HG02870 (cell line): ENCODE data around the gene PTDSS2.

Experiments
- ATAC-seq: cut with Tn5 transposase; IDR thresholded peaks from one replicate; pipeline ENCODE4 v1.9.1; 2021; ENCODE audit warnings: mild to moderate bottlenecking, moderate library complexity; ENCODE audit not compliant: unreplicated experiment

Gene PTDSS2

DNA sequence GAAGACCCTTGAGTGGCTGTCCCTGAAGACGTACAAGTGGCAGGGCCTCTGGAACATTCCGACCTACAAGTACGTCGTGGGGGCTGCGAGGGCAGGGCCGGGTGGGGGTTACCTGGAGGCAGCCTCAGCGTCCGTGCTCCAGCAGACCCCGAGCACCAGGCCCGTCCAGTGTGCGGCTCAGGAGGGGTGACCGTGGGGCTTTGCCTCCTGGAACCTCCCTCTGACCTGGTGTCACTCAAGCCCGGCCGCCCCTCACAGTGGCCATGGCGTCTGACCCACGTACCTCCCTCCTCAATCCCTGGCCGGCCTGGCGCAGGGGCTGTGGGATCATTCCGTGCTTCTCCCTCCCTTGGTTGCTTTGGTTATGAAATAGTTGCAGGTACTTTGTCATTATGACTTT lies 38.5 kb downstream of the PTDSS2 start:
- ATAC-seq, result no peak

DNA sequence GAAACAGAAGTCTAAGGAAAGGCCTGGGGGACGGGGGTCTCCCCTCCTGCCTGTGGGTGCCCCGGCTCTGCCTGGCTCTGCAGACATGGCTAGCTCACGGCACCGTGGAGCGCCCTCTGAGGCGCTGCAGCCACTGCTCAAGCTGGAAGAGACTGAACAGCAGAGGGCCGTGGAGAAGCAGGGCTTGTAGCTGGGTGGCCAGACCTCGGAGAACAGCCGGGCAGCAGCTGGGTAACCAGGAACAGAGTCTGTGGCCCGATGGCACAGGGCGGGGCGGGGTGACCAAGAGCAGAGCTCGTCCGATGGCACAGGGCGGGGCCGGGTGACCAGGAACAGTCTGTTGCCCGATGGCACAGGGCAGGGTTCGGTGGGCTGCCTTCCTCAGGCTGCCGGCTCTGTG lies 38.9 kb downstream of the PTDSS2 start:
- ATAC-seq, result no peak

DNA sequence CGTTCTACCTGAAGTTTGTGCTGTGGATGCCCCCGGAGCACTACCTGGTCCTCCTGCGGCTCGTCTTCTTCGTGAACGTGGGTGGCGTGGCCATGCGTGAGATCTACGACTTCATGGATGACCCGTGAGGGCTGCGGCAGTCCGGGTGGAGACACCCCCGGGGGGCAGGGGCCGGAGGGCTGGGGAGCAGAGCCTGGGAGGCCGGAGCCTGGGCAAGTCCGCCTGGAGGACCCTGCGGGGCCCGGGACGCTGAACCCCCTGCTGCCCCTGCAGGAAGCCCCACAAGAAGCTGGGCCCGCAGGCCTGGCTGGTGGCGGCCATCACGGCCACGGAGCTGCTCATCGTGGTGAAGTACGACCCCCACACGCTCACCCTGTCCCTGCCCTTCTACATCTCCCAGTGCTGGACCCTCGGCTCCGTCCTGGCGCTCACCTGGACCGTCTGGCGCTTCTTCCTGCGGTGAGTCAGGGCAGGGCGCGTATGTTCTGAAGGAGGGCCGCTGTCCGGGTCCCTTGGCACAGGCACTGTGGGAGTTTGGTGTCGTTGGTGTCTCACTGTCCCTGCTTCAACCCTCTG lies 39.6 kb downstream of the PTDSS2 start:
- ATAC-seq, result no peak

DNA sequence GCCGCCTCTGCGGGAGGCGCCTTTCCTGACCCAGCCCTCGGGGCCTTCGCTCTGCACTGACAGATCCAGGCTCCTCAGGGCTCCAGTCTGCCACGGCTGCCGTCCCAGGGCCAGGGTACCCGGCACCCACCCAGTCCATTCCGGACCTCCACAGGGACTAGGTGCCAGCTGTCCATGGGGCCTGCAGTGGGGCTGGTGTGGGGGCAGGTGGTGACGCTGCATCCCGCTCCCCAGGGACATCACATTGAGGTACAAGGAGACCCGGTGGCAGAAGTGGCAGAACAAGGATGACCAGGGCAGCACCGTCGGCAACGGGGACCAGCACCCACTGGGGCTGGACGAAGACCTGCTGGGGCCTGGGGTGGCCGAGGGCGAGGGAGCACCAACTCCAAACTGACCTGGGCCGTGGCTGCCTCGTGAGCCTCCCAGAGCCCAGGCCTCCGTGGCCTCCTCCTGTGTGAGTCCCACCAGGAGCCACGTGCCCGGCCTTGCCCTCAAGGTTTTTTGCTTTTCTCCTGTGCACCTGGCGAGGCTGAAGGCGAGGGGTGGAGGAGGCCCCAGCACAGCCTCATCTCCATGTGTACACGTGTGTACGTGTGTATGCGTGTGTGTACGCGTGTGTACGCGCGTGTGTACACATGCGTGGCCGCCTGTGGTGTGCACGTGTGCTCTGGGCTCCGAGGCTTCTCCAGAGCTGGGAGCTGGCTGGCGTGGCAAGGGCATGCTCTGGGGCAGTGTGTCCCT lies 40.3 kb downstream of the PTDSS2 start:
- no peak for ATAC-seq

DNA sequence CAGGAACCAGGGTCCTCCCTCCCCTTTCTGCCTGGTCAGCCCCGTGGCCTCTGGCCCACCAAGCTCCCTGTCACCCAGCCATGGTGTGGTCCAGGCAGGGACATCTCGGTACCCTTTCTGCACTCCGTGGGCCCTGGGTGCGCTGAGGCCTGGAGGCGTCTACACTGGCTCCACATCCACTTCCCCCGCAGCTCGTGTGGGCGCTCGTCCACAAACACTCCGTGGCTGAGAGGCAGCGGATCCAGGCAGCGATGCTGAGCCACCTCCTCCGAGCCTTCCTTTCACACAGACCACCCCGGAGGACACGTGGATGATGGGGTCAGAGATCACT lies 40.8 kb downstream of the PTDSS2 start:
- no peak for ATAC-seq

DNA sequence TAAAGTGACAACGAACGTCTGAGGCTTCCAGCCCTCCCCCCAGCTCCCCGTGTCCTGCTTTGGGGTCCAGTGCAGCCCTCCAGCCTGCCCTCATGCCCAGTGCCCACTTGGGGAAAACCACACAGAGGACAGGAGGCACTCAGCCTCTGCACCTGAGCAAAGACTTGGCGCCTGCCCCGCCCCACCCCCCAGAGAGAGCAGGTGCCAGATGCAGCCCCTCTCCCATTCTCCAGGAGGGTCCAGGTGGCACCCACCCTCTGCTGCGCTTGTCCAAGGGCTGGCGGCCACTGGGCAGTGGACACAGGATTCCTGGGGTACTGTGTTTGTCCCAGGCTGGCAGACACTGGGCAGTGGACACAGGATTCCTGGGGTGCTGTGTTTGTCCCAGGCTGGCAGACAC lies 41.3 kb downstream of the PTDSS2 start:
- no peak for ATAC-seq

GRCh38 chr11:492427-493226 lies 42.5 kb downstream of the PTDSS2 start:
- ATAC-seq, result no peak

GRCh38 chr11:494761-495536 lies 44.9 kb downstream of the PTDSS2 start:
- no peak for ATAC-seq

- ATAC-seq, result no peak
Measured at GRCh38 chr11:495537-495931, 45.5 kb downstream of the PTDSS2 start.

DNA sequence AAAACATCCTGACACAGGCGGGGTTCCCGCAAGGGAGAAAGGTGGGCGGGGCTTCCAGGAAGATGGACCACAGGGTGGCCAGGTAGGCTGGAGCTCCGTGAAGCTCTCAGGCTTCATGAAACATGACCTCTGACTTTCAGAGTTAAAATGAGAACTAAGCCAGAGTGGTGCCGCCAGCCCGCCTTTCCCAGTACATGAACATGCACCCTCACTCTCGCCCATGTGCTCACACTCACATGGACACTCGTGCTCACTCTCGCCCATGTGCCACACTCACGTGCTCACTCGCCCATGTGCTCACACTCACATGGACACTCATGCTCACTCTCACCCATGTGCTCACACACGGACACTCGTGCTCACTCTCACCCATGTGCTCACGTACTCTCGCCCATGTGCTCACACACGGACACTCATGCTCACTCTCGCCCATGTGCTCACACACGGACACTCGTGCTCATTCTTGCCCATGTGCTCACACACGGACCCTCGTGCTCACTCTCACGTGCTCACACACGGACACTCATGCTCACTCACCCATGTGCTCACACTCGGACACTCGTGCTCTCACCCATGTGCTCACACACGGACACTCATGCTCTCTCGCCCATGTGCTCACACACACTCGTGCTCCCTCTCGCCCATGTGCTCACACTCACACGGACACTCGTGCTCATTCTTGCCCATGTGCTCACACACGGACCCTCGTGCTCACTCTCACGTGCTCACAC lies 46.9 kb downstream of the PTDSS2 start:
- no peak for ATAC-seq

GRCh38 chr11:497565-498296 lies 47.7 kb downstream of the PTDSS2 start:
- no peak for ATAC-seq

DNA sequence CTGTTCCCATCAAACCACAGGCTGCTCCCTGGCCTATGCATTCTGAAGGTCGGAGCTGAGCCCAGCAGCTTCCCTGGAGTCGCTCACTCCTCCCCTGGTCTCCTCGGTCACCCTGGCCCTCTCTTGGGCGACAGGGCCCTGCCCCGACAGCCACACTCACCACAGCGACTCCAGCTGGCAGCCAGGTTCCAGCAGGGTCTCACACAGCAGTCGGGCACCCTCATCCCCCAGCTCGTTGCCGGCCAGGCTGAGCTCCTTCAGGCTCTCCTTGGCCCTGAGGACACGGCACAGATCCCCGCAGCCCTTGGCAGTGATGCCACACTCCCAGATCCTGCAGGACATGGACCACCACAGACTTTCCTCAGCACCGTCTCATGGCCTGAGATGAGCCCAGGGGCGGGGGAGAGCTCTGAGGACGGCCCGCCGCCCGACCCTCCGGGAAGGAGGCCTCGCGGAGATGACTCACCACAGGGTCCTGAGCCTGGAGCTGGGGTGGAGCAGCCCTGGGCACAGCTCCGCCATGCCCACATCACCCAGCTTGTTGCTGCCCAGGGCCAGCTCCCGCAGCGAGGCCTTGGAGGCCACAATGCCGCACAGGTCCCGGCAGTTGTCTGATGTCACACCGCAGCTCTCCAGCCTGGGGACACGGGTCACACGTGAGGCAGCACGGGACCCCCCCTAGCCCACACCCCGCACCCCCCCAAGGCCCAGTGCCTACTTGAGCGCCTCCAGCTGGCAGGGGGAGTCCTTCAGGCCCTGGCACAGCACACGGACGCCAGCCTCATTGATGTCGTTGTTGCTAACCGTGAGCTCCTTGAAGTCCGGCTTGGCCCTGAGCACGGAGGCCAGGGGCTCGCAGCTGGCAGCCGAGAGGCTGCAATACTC lies 48.5 kb downstream of the PTDSS2 start:
- no peak for ATAC-seq

DNA sequence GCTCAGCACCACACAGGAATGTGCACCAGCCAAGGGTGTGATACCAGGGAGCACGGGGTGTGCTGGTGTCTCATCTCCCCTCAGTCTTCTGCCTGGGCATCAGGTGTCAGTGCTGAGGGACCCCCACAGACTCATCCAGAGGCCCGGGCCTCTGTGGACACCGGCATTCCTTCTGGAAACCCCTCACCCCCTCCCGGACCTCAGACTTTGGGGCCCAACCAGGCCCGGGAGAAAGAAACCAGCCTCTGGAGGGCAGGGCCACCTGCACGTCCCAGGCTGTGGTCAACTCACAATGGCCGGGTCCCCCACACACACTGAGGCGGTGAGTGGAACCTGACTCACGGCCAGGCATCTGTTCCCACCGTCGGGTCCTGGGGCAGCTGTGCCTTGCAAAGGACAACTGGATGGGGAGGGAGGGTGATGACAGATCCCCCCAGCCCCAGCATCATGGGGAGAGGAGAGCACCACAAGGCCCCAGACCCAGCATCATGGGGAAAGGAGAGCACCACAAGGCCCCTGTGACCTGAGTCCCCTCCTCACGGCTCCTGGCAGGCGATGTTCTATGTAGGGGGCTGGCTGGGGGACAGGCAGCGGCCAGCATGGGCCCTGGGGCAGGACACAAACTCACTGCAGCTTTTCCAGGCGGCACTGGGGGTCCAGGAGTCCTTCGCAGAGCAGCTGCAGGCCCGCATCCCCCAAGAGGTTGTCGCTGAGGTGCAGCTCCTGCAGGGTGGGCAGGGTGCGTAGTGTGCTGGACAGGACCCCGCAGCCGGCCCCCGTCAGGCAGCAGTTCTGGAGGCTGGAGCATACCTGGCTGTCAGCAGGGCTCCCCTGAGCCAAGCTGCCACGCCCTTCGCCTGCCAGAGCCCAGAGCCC lies 49.4 kb downstream of the PTDSS2 start:
- no peak for ATAC-seq

DNA sequence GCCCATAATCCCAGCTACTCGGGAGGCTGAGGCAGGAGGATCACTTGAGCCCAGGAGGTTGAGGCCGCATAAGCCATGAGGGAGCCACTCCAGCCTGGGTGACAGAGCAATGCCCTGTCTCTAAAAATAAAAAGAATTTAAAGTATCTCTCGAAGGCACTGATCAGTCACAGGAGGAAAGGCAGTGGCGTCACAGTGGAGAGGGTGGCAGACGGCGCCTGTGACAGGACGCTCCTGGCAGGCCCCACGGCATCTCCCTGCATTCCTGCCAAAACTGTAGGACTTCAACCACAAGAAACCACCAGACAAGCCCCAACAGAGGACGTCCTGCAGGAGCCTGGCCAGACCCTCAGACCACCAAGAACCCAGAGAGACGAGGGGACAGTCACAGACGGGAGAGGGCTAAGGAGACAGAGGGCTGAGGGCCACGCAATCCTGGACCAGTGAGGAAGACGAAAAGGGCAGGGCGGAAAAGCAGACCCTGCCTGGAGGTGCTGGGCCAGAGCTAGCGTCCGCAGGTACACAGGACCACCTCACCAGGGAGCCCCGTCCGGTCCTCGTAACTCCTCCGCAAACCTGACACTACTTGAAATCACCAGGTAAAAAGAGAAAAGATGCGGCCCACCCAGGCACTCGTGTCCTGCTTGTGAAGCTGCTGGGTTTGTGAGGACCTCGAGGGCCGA lies 51.1 kb downstream of the PTDSS2 start:
- no peak for ATAC-seq

- no peak for ATAC-seq
Measured at GRCh38 chr11:501683-502287, 51.7 kb downstream of the PTDSS2 start.

DNA sequence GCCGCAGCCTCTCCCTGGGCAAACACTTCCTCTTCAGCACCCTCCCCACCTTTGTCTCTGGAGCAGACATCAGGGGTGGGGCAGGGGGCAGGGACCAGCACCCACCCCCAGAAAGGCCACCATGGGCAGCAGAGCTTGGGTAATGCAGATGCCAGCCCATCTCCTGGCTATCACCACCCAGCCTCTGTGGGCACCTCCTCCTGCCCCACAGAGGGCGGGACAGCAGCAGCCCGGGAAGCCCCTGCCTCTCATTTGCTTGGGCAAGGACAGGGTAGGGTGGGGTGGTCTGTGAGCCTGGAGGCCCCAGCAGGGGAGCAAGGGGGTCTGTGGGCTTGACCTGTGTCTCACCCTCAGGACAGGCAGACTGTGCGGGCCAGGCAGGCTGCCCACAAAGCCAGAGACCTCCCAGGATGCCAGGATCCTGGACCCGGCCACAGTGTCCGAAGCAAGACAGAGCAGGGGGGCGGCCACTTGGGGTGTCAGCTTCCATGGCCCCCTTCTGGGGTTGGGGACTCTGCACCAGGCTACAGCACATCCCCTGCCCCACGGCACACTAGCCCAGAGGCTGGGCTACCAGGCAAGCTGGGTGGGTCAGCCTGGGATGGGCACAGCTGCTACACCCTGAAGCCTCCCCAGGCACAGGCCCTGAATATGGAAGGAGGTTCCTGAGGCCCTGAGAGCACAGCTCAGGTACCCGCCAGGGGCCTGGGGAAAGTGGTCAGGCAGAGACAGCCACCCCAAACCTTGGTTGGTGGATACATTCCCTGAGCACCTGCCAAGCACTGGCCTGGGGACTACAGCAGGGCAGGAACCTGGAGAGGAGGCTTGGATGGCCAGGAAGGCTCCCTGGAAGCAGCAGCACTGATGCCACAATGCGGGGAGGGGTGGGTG lies 52.5 kb downstream of the PTDSS2 start:
- ATAC-seq, result no peak
